BJ (cell line): Measurements from ENCODE around the gene RCAN2. TPM values are rescaled to one million over a fixed set of nuclear protein-coding genes. Genes with fewer than 3 reads are reported as not detected.

ENCODE experiments used
- CTCF ChIA-PET: fragments of 350-600 bp; formaldehyde crosslinking; extraction: SDS; loops from one replicate; lab custom pipeline; 2021; ENCODE audit warnings: antibody characterized with exemption, inconsistent platforms; lab: Yijun Ruan, JAX
- POLR2A ChIA-PET: fragments of 300-600 bp; sonication (Branson Sonifier 250); formaldehyde crosslinking; extraction: SDS; loops from one replicate; lab custom pipeline; 2021; ENCODE audit warnings: antibody characterized with exemption; lab: Charles Lee
- DNase-seq: peaks from one replicate; pipeline ENCODE4 v3.0.0-alpha.2; 2011; ENCODE audit warnings: low read depth
- H3K27me3 ChIP-seq: 2 replicates; pipeline ENCODE4 v1.6.0; 2011; ENCODE audit warnings: low read length; ENCODE audit not compliant: control insufficient read depth, insufficient read depth
- H3K36me3 ChIP-seq: 2 replicates; pipeline ENCODE4 v1.5.1; 2011; ENCODE audit warnings: low read length; ENCODE audit not compliant: control insufficient read depth, insufficient read depth
- H3K4me3 ChIP-seq: 2 replicates; pipeline ENCODE4 v1.5.1; 2011; ENCODE audit warnings: low read depth, mild to moderate bottlenecking, control low read depth, low read length
- CTCF ChIP-seq: IDR thresholded peaks from 2 replicates; pipeline ENCODE4 v1.5.1; 2011; ENCODE audit warnings: low read depth, mild to moderate bottlenecking, control low read depth, inconsistent platforms, low read length, moderate library complexity; ENCODE audit not compliant: insufficient read depth
- polyA plus RNA-seq: library from polyadenylated mRNA; depleted of rRNA; stranded (reverse); fragments of >200 nt; gene quantifications from 2 replicates; pipeline ENCODE4 v1.2.3, GENCODE V29; 2011

RCAN2 gene
- polyA plus RNA-seq, 1 experiment: 5.9 TPM

- ChIA-PET POLR2A (no interaction called here), CTCF (interaction anchor here (1.2 to 2.6 kb wide), 3 partner anchors 7 to 263 kb away, joined by 3 to 11 read pairs (median 4); partner anchors contain the start of gene RCAN2)
- no peak for DNase-seq
- Histone ChIP-seq H3K36me3 (no peaks in the 10 kb centered on the region), H3K27me3 (peaks cover 2% of the 10 kb centered on the region; the same call in 1 of the 2 replicates), H3K4me3 (no peak overlapping the region)
- no peak for TF ChIP-seq CTCF
Observed at GRCh38 chr6:46484081-46484820, 7.0 kb downstream of the RCAN2 start.

- ChIA-PET CTCF (interaction anchor here (1.3 to 2.9 kb wide), 5 partner anchors 10 to 56 kb away, joined by 3 to 14 read pairs (median 5); partner anchors contain the start of gene RCAN2), POLR2A (no interaction called here)
- DNase-seq: no peak
- H3K27me3 ChIP-seq: no peaks in the 10 kb centered on the region
- no peaks in the 10 kb centered on the region for H3K36me3 ChIP-seq
- TF ChIP-seq CTCF: no peak
- no peak overlapping the region for H3K4me3 ChIP-seq
Observed at GRCh38 chr6:46476301-46476700, 14.9 kb downstream of the RCAN2 start.

GRCh38 chr6:46473881-46474280 is 17.4 kb downstream of the RCAN2 start:
- Histone ChIP-seq H3K27me3 (no peaks in the 10 kb centered on the region), H3K36me3 (no peaks in the 10 kb centered on the region), H3K4me3 (no peak overlapping the region)
- TF ChIP-seq CTCF: no peak
- POLR2A ChIA-PET: no interaction called here
- CTCF ChIA-PET: interaction anchor here (1.9 kb wide), 1 partner anchor 17 kb away, joined by 8 read pairs; the partner anchor contains the start of gene RCAN2
- no peak for DNase-seq

GRCh38 chr6:46472243-46472642 is 19.0 kb downstream of the RCAN2 start:
- H3K4me3 ChIP-seq: no peak overlapping the region
- H3K27me3 ChIP-seq: no peaks in the 10 kb centered on the region
- no peak for TF ChIP-seq CTCF
- ChIA-PET CTCF (no interaction called here), POLR2A (no interaction called here)
- DNase-seq: no peak
- H3K36me3 ChIP-seq: no peaks in the 10 kb centered on the region

- ChIA-PET POLR2A (no interaction called here), CTCF (interaction anchor here (0.9 to 1.2 kb wide), 3 partner anchors 10 to 23 kb away, joined by 3 to 6 read pairs (median 4); partner anchors contain the start of gene RCAN2)
- no peak overlapping the region for H3K4me3 ChIP-seq
- no peak for TF ChIP-seq CTCF
- DNase-seq: no peak
- no peaks in the 10 kb centered on the region for H3K36me3 ChIP-seq
- no peaks in the 10 kb centered on the region for H3K27me3 ChIP-seq
Observed at GRCh38 chr6:46469021-46469420, 22.2 kb downstream of the RCAN2 start.
